Measurements from ENCODE around the gene ADK. TPM values are rescaled to one million over a fixed set of nuclear protein-coding genes. Genes with fewer than 3 reads are reported as not detected.
"Not testable (repeated sequence)": the region's sequence is repeated elsewhere in the genome, so short reads cannot be mapped to it uniquely, and the experiment has no call there.

The ADK gene
- total RNA-seq, 1 donor = 57.9 TPM

GRCh38 chr10:74556072-74556705, 405.2 kb downstream of the ADK start:
- no peak for TF ChIP-seq CTCF (IDR thresholded peaks at IDR 0.05; ENCODE audit: insufficient read depth, low read depth, low read length)
- no peak for DNase-seq (ENCODE audit: low read depth)
- H3K4me3 ChIP-seq (ENCODE audit: low read depth, low read length) = no peak overlapping the region

- no peak for TF ChIP-seq CTCF (IDR thresholded peaks at IDR 0.05; ENCODE audit: insufficient read depth, low read depth, low read length)
- DNase-seq (ENCODE audit: low read depth) = no peak
- no peak overlapping the region for H3K4me3 ChIP-seq (ENCODE audit: low read depth, low read length)
These were observed 406.1 kb downstream of the ADK start for GRCh38 chr10:74557098-74557497.

GRCh38 chr10:74558403-74558802, 407.4 kb downstream of the ADK start:
- no peak for TF ChIP-seq CTCF (IDR thresholded peaks at IDR 0.05; ENCODE audit: insufficient read depth, low read depth, low read length)
- DNase-seq (ENCODE audit: low read depth) = no peak

GRCh38 chr10:74558897-74559296, 407.9 kb downstream of the ADK start:
- DNase-seq (ENCODE audit: low read depth) = no peak
- no peak overlapping the region for H3K4me3 ChIP-seq (ENCODE audit: low read depth, low read length)
- TF ChIP-seq CTCF (IDR thresholded peaks at IDR 0.05; ENCODE audit: insufficient read depth, low read depth, low read length) = no peak

More at GRCh38 chr10:74558403-74558802, 407.4 kb downstream of the ADK start:
- H3K4me3 ChIP-seq (ENCODE audit: low read depth, low read length) = no peak overlapping the region

- not testable (repeated sequence) for H3K4me3 ChIP-seq (ENCODE audit: low read depth, low read length); DNase-seq (ENCODE audit: low read depth)
These were observed 417.9 kb downstream of the ADK start for GRCh38 chr10:74568896-74569295.

- H3K4me3 ChIP-seq (ENCODE audit: low read depth, low read length) = not testable (repeated sequence)
These were observed 422.5 kb downstream of the ADK start for GRCh38 chr10:74573497-74573896.

GRCh38 chr10:74575191-74575720, 424.2 kb downstream of the ADK start:
- no peak for TF ChIP-seq CTCF (IDR thresholded peaks at IDR 0.05; ENCODE audit: insufficient read depth, low read depth, low read length)
- H3K4me3 ChIP-seq (ENCODE audit: low read depth, low read length) = no peak overlapping the region
- DNase-seq (ENCODE audit: low read depth) = no peak

More at GRCh38 chr10:74573497-74573896, 422.5 kb downstream of the ADK start:
- DNase-seq (ENCODE audit: low read depth) = not testable (repeated sequence)

- no peak overlapping the region for H3K4me3 ChIP-seq (ENCODE audit: low read depth, low read length)
- TF ChIP-seq CTCF (IDR thresholded peaks at IDR 0.05; ENCODE audit: insufficient read depth, low read depth, low read length) = no peak
These were observed 424.9 kb downstream of the ADK start for GRCh38 chr10:74575912-74576311.

More at GRCh38 chr10:74575912-74576311, 424.9 kb downstream of the ADK start:
- DNase-seq (ENCODE audit: low read depth) = no peak
